HEK293 (cell line): Measurements from ENCODE around the gene CLK1.

ENCODE experiments used
- GLI4 ChIP-seq: fragments of 450-650 bp; formaldehyde crosslinking; IDR thresholded peaks from 2 replicates; pipeline ENCODE4 v1.5.1; 2016; ENCODE audit warnings: missing biosample characterization, missing genetic modification characterization
- OVOL3 ChIP-seq: fragments of 450-650 bp; formaldehyde crosslinking; IDR thresholded peaks from 2 replicates; pipeline ENCODE4 v1.5.1; 2016; ENCODE audit warnings: missing biosample characterization, missing genetic modification characterization
- ZNF16 ChIP-seq: fragments of 450-650 bp; formaldehyde crosslinking; IDR thresholded peaks from 2 replicates; pipeline ENCODE4 v1.5.1; 2016; ENCODE audit warnings: low read depth, missing biosample characterization, missing genetic modification characterization
- ZNF426 ChIP-seq: fragments of 450-650 bp; formaldehyde crosslinking; IDR thresholded peaks from 2 replicates; pipeline ENCODE4 v1.5.1; 2017; ENCODE audit warnings: missing biosample characterization, missing genetic modification characterization, mild to moderate bottlenecking, inconsistent platforms, moderate library complexity
- ZNF768 ChIP-seq: fragments of 450-650 bp; formaldehyde crosslinking; IDR thresholded peaks from 2 replicates; pipeline ENCODE4 v1.5.1; 2018; ENCODE audit warnings: missing biosample characterization, mild to moderate bottlenecking, missing genetic modification characterization
- TF ChIP-seq, protein P1 (sequence below): fragments of 450-650 bp; formaldehyde crosslinking; IDR thresholded peaks from 2 replicates; pipeline ENCODE4 v1.5.1; 2016; ENCODE audit warnings: missing biosample characterization, missing genetic modification characterization
- TF ChIP-seq, protein P2 (sequence below): fragments of 450-650 bp; formaldehyde crosslinking; conservative IDR thresholded peaks from 2 replicates; pipeline ENCODE4 v1.5.1; 2016; ENCODE audit warnings: low read depth, missing biosample characterization, missing genetic modification characterization
- TF ChIP-seq, protein P3 (sequence below): fragments of 450-650 bp; formaldehyde crosslinking; IDR thresholded peaks from 2 replicates; pipeline ENCODE4 v1.5.1; 2016; ENCODE audit warnings: missing biosample characterization, missing genetic modification characterization
- TF ChIP-seq, protein P4 (sequence below): fragments of 450-650 bp; formaldehyde crosslinking; IDR thresholded peaks from 2 replicates; pipeline ENCODE4 v1.5.1; 2017; ENCODE audit warnings: missing biosample characterization, missing genetic modification characterization
- TF ChIP-seq, protein P5 (sequence below): sonication (generic); formaldehyde crosslinking; IDR thresholded peaks from 2 replicates; pipeline ENCODE4 v1.8.1; 2022; ENCODE audit warnings: mild to moderate bottlenecking, moderate library complexity, missing genetic modification reagents
- TF ChIP-seq, protein P6 (sequence below): fragments of 450-650 bp; formaldehyde crosslinking; IDR thresholded peaks from 2 replicates; pipeline ENCODE4 v1.5.1; 2016; ENCODE audit warnings: missing biosample characterization, missing genetic modification characterization
- TF ChIP-seq, protein P7 (sequence below): fragments of 450-650 bp; formaldehyde crosslinking; IDR thresholded peaks from 2 replicates; pipeline ENCODE4 v1.5.1; 2016; ENCODE audit warnings: missing biosample characterization, missing genetic modification characterization

DNA sequence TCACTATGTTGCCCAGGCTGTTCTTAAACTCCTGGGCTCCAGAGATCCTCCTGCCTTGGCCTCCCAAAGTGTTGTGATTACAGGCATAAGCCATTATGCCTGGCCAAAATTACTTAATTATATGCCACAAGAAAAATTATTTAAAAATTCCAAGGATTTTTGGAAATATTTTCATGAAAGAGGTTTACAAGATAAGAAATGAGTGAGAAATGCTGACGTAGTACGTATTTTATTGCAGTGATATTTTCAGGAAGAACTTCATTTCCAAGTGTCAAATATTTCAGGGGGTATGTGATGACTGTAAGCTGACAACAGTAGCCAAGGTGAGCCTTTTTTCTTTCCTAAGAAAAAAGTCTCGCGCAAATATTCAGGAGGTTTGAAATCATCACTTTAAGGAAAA, 45.5 kb upstream of the CLK1 start:
- TF ChIP-seq ZNF16 (tag by site-specific recombination) (no peak), ZNF768 (tag by site-specific recombination) (no peak), ZNF426 (tag by site-specific recombination) (no peak), OVOL3 (tag by site-specific recombination) (no peak), GLI4 (no peak)
- TF ChIP-seq, protein P1, sequence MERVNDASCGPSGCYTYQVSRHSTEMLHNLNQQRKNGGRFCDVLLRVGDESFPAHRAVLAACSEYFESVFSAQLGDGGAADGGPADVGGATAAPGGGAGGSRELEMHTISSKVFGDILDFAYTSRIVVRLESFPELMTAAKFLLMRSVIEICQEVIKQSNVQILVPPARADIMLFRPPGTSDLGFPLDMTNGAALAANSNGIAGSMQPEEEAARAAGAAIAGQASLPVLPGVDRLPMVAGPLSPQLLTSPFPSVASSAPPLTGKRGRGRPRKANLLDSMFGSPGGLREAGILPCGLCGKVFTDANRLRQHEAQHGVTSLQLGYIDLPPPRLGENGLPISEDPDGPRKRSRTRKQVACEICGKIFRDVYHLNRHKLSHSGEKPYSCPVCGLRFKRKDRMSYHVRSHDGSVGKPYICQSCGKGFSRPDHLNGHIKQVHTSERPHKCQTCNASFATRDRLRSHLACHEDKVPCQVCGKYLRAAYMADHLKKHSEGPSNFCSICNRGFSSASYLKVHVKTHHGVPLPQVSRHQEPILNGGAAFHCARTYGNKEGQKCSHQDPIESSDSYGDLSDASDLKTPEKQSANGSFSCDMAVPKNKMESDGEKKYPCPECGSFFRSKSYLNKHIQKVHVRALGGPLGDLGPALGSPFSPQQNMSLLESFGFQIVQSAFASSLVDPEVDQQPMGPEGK (tag by site-specific recombination): no peak
- TF ChIP-seq, protein P2, sequence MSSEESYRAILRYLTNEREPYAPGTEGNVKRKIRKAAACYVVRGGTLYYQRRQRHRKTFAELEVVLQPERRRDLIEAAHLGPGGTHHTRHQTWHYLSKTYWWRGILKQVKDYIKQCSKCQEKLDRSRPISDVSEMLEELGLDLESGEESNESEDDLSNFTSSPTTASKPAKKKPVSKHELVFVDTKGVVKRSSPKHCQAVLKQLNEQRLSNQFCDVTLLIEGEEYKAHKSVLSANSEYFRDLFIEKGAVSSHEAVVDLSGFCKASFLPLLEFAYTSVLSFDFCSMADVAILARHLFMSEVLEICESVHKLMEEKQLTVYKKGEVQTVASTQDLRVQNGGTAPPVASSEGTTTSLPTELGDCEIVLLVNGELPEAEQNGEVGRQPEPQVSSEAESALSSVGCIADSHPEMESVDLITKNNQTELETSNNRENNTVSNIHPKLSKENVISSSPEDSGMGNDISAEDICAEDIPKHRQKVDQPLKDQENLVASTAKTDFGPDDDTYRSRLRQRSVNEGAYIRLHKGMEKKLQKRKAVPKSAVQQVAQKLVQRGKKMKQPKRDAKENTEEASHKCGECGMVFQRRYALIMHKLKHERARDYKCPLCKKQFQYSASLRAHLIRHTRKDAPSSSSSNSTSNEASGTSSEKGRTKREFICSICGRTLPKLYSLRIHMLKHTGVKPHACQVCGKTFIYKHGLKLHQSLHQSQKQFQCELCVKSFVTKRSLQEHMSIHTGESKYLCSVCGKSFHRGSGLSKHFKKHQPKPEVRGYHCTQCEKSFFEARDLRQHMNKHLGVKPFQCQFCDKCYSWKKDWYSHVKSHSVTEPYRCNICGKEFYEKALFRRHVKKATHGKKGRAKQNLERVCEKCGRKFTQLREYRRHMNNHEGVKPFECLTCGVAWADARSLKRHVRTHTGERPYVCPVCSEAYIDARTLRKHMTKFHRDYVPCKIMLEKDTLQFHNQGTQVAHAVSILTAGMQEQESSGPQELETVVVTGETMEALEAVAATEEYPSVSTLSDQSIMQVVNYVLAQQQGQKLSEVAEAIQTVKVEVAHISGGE (tag by site-specific recombination): no peak
- TF ChIP-seq, protein P3, sequence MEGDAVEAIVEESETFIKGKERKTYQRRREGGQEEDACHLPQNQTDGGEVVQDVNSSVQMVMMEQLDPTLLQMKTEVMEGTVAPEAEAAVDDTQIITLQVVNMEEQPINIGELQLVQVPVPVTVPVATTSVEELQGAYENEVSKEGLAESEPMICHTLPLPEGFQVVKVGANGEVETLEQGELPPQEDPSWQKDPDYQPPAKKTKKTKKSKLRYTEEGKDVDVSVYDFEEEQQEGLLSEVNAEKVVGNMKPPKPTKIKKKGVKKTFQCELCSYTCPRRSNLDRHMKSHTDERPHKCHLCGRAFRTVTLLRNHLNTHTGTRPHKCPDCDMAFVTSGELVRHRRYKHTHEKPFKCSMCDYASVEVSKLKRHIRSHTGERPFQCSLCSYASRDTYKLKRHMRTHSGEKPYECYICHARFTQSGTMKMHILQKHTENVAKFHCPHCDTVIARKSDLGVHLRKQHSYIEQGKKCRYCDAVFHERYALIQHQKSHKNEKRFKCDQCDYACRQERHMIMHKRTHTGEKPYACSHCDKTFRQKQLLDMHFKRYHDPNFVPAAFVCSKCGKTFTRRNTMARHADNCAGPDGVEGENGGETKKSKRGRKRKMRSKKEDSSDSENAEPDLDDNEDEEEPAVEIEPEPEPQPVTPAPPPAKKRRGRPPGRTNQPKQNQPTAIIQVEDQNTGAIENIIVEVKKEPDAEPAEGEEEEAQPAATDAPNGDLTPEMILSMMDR (tag by site-specific recombination): no peak
- TF ChIP-seq, protein P4, sequence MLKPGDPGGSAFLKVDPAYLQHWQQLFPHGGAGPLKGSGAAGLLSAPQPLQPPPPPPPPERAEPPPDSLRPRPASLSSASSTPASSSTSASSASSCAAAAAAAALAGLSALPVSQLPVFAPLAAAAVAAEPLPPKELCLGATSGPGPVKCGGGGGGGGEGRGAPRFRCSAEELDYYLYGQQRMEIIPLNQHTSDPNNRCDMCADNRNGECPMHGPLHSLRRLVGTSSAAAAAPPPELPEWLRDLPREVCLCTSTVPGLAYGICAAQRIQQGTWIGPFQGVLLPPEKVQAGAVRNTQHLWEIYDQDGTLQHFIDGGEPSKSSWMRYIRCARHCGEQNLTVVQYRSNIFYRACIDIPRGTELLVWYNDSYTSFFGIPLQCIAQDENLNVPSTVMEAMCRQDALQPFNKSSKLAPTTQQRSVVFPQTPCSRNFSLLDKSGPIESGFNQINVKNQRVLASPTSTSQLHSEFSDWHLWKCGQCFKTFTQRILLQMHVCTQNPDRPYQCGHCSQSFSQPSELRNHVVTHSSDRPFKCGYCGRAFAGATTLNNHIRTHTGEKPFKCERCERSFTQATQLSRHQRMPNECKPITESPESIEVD (tag by site-specific recombination): no peak
- TF ChIP-seq, protein P5, sequence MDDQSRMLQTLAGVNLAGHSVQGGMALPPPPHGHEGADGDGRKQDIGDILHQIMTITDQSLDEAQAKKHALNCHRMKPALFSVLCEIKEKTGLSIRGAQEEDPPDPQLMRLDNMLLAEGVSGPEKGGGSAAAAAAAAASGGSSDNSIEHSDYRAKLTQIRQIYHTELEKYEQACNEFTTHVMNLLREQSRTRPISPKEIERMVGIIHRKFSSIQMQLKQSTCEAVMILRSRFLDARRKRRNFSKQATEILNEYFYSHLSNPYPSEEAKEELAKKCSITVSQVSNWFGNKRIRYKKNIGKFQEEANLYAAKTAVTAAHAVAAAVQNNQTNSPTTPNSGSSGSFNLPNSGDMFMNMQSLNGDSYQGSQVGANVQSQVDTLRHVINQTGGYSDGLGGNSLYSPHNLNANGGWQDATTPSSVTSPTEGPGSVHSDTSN (CRISPR knock-in tag): no peak
- TF ChIP-seq, protein P6, sequence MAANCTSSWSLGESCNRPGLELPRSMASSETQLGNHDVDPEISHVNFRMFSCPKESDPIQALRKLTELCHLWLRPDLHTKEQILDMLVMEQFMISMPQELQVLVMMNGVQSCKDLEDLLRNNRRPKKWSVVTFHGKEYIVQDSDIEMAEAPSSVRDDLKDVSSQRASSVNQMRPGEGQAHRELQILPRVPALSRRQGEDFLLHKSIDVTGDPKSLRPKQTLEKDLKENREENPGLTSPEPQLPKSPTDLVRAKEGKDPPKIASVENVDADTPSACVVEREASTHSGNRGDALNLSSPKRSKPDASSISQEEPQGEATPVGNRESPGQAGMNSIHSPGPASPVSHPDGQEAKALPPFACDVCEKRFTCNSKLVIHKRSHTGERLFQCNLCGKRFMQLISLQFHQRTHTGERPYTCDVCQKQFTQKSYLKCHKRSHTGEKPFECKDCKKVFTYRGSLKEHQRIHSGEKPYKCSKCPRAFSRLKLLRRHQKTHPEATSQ (tag by site-specific recombination): no peak
- TF ChIP-seq, protein P7, sequence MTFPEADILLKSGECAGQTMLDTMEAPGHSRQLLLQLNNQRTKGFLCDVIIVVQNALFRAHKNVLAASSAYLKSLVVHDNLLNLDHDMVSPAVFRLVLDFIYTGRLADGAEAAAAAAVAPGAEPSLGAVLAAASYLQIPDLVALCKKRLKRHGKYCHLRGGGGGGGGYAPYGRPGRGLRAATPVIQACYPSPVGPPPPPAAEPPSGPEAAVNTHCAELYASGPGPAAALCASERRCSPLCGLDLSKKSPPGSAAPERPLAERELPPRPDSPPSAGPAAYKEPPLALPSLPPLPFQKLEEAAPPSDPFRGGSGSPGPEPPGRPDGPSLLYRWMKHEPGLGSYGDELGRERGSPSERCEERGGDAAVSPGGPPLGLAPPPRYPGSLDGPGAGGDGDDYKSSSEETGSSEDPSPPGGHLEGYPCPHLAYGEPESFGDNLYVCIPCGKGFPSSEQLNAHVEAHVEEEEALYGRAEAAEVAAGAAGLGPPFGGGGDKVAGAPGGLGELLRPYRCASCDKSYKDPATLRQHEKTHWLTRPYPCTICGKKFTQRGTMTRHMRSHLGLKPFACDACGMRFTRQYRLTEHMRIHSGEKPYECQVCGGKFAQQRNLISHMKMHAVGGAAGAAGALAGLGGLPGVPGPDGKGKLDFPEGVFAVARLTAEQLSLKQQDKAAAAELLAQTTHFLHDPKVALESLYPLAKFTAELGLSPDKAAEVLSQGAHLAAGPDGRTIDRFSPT: no peak
